ENCODE data around the gene PRAMEF33.
"Not testable (repeated sequence)": the region's sequence is repeated elsewhere in the genome, so short reads cannot be mapped to it uniquely, and the experiment has no call there.

DNA sequence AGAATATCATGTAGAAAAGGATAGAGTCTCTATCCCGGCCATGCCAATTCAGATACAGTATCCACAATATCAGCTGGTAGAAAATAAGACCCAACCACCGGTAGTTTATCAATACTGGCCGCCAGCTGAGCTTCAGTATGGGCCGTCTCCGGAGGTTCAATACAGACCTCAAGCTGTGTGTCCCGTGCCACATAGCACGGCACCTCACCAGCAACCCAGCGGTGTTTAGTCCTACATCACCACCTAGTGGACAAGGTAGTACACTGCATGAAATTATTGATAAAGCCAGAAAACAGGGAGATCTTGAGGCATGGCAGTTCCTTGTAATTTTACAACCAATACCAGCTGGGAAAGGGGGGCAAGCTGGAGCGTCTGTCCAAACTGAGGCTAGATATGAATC is 51.1 kb downstream of the PRAMEF33 start:
- TF ChIP-seq POLR2A (IDR thresholded peaks at IDR 0.05; ENCODE audit: low read depth, low read length); TAF1 (IDR thresholded peaks at IDR 0.05; ENCODE audit: borderline replicate concordance, low read depth, low read length); POLR2AphosphoS5 (IDR thresholded peaks at IDR 0.05; ENCODE audit: low read depth, low read length): not testable (repeated sequence)
